Measurements from ENCODE around the gene DYRK3. TPM values are rescaled to one million over a fixed set of nuclear protein-coding genes. Genes with fewer than 3 reads are reported as not detected.

Gene DYRK3
- total and polyA plus RNA-seq, 9 of the 15 experiments (the other 6 are each of a cell fraction or from before 2014, with no cell fraction given), result 4.5 to 33.7 (median 25.7) TPM

DNA sequence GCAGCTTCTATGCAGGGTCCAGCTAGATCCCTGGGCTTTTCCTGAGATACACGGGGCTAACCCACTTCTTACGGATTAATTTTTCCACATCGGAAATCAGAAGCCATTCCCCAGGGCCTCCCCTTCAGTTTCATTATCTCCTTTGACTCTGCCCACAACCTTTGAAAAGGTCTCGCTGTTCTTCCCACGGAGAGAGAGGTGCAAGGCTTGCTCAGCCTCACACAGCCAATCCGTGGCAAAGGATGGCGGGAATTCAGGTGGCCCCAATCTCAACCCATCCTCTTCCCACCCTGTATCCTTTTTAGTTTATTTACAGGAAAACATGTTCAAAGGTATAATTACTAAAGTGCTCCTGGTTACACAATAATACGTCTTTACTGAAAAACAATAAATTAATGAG is 48.7 kb downstream of the DYRK3 start:
- peaks cover 21% of the 10 kb centered on the region for H4K20me1 ChIP-seq (replicated peaks; ENCODE audit: control insufficient read depth, insufficient read depth, low read length)
- H3K27me3 ChIP-seq (ENCODE audit: control insufficient read depth in 2 of 2, insufficient read depth in 2 of 2, low read length in 2 of 2), result no peaks in the 10 kb centered on the region; a peak in 1 of 5 replicates
- intact Hi-C loops (cut with micrococcal nuclease), result loop anchor here (1.0 kb wide), 1 partner anchor 11 kb away; no protein-coding TSS in a partner anchor
- 0 out of 3 replicates have a peak, but pooled peaks cover 2% of the 10 kb centered on the region for H3K36me3 ChIP-seq (ENCODE audit: control insufficient read depth, insufficient read depth, low read length)
- peaks cover 38% of the 10 kb centered on the region for H3K79me2 ChIP-seq (ENCODE audit: control insufficient read depth, insufficient read depth, low read length)
- peaks cover 7% of the 10 kb centered on the region for H3K9me1 ChIP-seq (ENCODE audit: control insufficient read depth, insufficient read depth, low read length)
- H3K4me1 ChIP-seq (replicated peaks in 1 of 2; ENCODE audit: control insufficient read depth in 2 of 2, insufficient read depth in 2 of 2, low read length in 2 of 2), result peaks cover 33 to 56% of the 10 kb centered on the region in 2 experiments
- no peak for TF ChIP-seq KDM1A (IDR thresholded peaks at IDR 0.05)
- no peak for TF ChIP-seq HEY1 (CRISPR knock-in tag; IDR thresholded peaks at IDR 0.05; ENCODE audit: borderline replicate concordance)
- TF ChIP-seq, protein P1, sequence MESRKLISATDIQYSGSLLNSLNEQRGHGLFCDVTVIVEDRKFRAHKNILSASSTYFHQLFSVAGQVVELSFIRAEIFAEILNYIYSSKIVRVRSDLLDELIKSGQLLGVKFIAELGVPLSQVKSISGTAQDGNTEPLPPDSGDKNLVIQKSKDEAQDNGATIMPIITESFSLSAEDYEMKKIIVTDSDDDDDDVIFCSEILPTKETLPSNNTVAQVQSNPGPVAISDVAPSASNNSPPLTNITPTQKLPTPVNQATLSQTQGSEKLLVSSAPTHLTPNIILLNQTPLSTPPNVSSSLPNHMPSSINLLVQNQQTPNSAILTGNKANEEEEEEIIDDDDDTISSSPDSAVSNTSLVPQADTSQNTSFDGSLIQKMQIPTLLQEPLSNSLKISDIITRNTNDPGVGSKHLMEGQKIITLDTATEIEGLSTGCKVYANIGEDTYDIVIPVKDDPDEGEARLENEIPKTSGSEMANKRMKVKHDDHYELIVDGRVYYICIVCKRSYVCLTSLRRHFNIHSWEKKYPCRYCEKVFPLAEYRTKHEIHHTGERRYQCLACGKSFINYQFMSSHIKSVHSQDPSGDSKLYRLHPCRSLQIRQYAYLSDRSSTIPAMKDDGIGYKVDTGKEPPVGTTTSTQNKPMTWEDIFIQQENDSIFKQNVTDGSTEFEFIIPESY (CRISPR knock-in tag; IDR thresholded peaks at IDR 0.05), result 0 out of 2 replicates have a peak, but pooled peaks have one; percentile 16
- TF ChIP-seq CBX1 (IDR thresholded peaks at IDR 0.05; ENCODE audit: low read depth), result no peak
- no peak for TF ChIP-seq SIN3B (IDR thresholded peaks at IDR 0.05; ENCODE audit: low read depth)
- peak in 1 of 2 experiments; percentile 18; a peak in 1 of 4 replicates for TF ChIP-seq SIN3A (IDR thresholded peaks at IDR 0.05; ENCODE audit: borderline replicate concordance in 2 of 2, control insufficient read depth in 1 of 2, low read depth in 2 of 2, low read length in 2 of 2)
- no peak for TF ChIP-seq NR1H2 (CRISPR knock-in tag; IDR thresholded peaks at IDR 0.05)
- TF ChIP-seq SRSF3 (IDR thresholded peaks at IDR 0.05; ENCODE audit: insufficient read depth, low read length), result no peak
- no peak for TF ChIP-seq CSDE1 (IDR thresholded peaks at IDR 0.05)
- TF ChIP-seq IFI16 (CRISPR knock-in tag; IDR thresholded peaks at IDR 0.05), result no peak
- TF ChIP-seq CEBPB (tag; IDR thresholded peaks at IDR 0.05), result 0 out of 2 replicates have a peak, but pooled peaks have one; percentile 15
- 0 out of 2 replicates have a peak, but pooled peaks have one; percentile 13 for TF ChIP-seq CTBP1 (IDR thresholded peaks at IDR 0.05; ENCODE audit: borderline replicate concordance)
- TF ChIP-seq CEBPG (CRISPR knock-in tag; IDR thresholded peaks at IDR 0.05), result no peak
- 0 out of 4 replicates have a peak, but pooled peaks of 1 of the 2 experiments have one; percentile 33 for TF ChIP-seq CEBPG (tag; conservative IDR thresholded peaks at IDR 0.05 in 1 of 2, IDR thresholded peaks at IDR 0.05 in 1 of 2)
- no peak for TF ChIP-seq CHD2 (IDR thresholded peaks at IDR 0.05; ENCODE audit: low read depth, low read length)
- no peak for TF ChIP-seq TRIM24 (IDR thresholded peaks at IDR 0.05)
- BruUV-seq (replicated peaks), result no TSS peak
- H3K4me3 ChIP-seq, result no peak overlapping the region; the same call in 1 of the 2 replicates
- FAIRE-seq, result no peak
- H2AFZ ChIP-seq (ENCODE audit: low read depth, low read length), result no peak overlapping the region
- ATAC-seq, result no peak
- ChIA-PET CTCF (ENCODE audit: low intra/inter-chr PET ratio) (no interaction called here), POLR2A (interaction anchor here (0.8 to 1.8 kb wide), 4 partner anchors 8 to 72 kb away, joined by 3 to 10 read pairs (median 4); partner anchors contain the start of gene EIF2D)
- H3K9me3 ChIP-seq (replicated peaks; ENCODE audit: control insufficient read depth, insufficient read depth, low read depth, low read length), result no peaks in the 10 kb centered on the region
- in situ Hi-C loops (cut with MboI), result no loop called here
- H3K27ac ChIP-seq (ENCODE audit: extremely low read depth, low read depth, low read length), result no peak overlapping the region
- H3K9ac ChIP-seq (ENCODE audit: insufficient read depth in 1 of 2, low read depth in 2 of 2, low read length in 2 of 2), result peak overlapping the region; percentile 51 to 61; a peak in 2 of 4 replicates
- 51% methylated on average over 8 of the region's 8 CpGs for WGBS (ENCODE audit: insufficient coverage, low coverage, missing lambda C conversion rate)
- H3K4me2 ChIP-seq (ENCODE audit: insufficient read depth, low read length), result peak overlapping the region; percentile 93; the same call in 1 of the 2 replicates
- DNase-seq (ENCODE audit: extremely low read depth in 1 of 4, low spot score in 3 of 4), result no peak
